ENCODE measurements around the gene PINLYP.
A peak's percentile ranks its signal among the peaks of the same experiment; 100 is the strongest.
"Not testable (repeated sequence)": the region's sequence is repeated elsewhere in the genome, so short reads cannot be mapped to it uniquely, and the experiment has no call there.

The PINLYP gene

DNA sequence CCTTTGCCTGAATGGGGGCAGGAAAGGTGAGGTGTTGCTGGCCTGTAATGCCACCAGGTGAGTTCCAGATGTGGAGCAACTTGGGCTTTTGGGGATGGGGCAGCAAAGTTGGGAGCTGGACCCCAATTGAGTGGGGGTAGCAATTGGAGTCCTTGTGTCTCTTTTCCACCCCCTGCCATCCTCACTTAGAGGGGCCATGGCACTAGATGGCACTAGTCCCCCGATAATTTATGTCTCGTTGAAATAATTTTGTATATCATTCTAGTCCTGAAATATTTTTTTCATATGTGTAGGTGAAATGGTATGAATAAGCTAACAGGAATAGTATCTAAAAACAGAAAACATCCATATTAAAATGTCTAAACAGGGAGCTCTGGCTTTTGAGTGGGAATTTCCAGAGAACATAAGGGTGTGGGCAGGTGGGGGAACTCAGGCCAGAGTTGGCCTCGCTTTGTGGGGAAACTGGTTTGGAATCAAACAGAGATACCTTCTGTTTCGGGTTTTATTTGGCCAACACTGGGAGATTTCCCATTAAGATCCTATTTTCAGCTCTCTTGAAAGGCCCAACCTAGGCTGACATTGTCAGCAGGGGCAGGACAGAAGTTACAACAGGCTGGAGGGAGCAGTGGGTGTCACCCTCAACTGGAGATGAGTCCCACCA is 24.2 kb downstream of the PINLYP start:
- DNase-seq (ENCODE audit: extremely low read depth in 1 of 2, low read depth in 1 of 2) = no peak

DNA sequence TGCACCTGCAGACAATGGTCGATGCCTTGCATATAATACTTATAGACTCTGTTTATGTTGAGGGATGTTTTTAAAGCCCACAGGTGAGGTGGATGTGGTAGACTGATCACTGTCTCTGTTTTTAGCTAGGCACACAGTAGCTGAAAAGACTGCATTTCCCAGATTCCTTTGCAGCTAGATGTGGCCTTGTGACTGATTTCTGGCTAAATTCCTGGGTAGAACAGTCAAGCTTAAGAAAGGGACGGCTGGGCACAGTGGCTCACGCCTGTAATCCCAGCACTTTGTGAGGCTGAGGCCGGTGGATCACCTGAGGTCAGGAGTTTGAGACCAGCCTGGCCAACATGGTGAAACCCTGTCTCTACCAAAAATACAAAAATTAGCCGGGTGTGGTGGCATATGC is 24.7 kb downstream of the PINLYP start:
- DNase-seq (ENCODE audit: extremely low read depth in 1 of 2, low read depth in 1 of 2) = not testable (repeated sequence)

DNA sequence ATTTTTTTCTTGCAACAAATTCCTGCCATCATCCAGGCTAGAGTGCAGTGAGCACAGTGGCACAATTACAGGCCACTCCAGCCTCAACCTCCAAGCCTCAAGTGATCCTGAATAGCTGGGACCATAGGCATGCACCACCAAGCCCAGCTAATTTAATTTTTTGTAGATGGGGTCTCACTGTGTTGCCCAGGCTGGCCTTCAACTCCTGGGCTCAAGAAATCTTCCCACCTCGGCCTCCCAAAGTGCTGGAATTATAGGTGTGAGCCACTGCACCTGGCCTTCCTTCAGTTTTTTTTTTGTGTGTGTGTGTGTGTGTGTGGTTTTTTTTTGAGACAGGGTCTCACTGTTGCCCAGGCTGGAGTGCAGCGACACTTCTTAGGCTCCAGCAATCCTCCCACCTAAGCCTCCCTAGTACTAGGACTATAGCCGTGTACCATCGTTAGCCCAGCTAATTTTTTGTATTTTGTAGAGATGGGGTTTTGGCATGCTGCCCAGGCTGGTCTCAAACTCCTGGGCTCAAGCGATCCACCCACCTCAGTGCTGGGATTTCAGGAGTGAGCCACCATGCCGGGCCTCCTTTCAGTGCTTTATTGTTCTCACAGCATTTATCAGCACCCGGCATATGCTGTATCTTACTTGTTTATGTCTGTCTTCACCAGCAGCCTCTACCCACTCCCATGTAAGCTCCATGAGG is 30.4 kb downstream of the PINLYP start:
- DNase-seq (ENCODE audit: extremely low read depth in 1 of 2, low read depth in 1 of 2) = no peak

DNA sequence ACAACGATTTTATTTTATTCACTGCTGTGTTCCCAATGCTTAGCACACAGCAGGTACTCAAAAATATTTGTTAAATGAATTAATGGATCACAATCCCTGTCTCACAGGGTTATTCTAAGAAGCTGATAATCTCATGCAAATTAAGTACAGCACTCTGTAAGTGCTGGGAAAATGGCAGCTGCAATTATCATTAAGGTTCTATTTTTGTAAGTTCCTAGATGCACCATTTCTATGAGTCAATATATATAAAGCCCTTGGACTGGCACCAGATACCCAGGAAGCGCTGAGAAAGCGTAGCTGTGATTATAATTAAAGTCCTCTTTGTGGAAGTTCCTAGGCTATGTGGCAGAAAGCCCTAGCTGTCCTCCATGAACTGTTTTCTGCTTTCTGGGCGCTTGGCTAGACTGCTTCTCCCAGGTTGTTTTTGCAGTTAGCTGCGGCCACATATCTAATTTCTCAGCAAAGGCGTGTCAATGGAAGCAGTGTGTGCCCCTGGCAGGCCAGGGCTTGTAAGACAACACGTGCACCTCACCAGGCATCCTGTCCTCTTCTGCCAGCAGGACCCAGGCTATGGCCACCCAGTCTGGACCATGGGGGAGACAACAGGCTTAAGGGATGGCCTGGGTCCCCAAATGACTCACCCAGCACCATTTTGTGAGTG is 31.1 kb downstream of the PINLYP start:
- DNase-seq (ENCODE audit: extremely low read depth in 1 of 2, low read depth in 1 of 2) = no peak

DNA sequence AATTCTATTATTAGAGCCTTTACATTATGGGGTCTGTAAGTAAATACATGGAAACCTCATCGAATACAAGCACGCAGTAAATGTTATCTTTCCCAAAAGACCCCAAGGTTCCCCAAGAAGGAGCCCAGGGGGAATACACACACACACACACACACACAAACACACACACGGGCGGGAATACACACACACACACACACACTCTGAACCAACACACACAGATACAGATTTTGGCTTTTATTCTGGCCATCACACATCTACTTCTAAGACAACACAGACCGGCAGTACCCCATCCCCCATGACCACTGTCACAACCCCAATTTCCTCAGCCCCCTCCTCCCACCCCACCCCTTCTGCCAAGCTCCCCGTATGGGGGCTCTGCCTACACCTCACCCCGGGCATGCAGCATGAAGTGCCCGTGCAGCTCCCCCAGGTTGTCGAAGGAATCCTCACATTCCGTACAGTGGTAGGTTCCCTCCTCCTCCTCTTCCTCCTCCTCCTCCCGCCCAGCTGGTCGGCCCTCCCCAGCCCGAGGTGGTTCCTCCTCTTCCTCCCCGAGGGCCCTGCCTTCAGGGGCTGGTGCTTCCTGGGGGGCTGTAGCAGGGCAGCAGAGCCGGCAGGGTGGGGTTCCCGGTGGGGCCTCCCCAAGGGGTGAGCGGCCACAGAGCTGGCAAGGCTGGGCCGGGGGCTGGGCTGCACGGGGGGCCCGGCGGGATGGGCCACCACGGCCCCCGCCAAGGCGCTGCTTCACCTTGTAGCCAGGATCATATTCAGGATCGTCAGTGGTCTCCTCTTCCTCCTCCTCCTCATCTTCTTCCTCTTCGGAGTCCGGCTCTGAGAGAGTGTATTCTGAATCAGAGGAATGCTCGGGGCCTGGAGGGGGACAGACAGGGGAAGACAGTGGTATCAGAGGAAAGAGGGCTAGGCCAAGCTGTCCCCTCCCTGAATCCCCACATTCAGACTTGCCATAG is 31.9 kb downstream of the PINLYP start:
- DNase-seq (ENCODE audit: extremely low read depth in 1 of 2, low read depth in 1 of 2) = no peak

DNA sequence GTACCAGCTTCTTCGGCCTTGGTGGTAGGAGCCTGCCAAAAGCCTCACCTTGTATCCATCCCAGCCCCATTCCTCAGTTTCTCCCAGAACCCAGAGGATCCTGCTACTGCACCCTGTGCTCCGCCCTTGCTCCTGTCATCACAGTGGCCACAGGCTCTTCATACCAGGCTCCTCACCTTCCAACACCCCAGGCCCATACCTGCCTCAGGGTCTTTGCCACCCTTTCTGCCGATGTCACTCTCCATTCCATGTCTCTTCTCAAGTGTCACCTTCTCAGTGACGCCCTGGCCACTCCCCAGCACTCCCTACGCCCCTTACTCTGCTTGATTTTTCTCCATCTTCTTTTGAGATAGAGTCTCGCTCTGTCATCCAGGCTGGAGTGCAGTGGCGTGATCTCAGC is 34.3 kb downstream of the PINLYP start:
- no peak for DNase-seq (ENCODE audit: extremely low read depth in 1 of 2, low read depth in 1 of 2)

DNA sequence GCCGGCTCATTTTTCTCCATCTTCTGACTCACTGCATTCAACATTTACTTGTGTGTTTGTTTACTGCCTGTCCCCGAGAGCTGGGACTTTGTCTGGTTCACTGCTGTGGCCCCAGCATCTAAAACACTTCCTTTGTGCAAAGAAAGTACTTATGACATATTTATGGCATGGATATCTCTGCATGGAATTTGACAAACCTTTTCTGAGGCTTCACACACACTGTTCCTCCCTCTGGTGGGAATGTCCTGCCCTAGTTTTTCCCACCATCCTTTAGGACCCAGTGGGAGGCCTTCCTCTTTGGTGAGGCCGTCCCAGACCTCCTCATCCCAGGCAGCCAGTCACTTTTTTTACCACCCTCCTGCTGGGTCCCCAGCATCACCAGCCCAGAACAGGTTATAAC is 34.9 kb downstream of the PINLYP start:
- DNase-seq (ENCODE audit: extremely low read depth in 1 of 2, low read depth in 1 of 2) = no peak

DNA sequence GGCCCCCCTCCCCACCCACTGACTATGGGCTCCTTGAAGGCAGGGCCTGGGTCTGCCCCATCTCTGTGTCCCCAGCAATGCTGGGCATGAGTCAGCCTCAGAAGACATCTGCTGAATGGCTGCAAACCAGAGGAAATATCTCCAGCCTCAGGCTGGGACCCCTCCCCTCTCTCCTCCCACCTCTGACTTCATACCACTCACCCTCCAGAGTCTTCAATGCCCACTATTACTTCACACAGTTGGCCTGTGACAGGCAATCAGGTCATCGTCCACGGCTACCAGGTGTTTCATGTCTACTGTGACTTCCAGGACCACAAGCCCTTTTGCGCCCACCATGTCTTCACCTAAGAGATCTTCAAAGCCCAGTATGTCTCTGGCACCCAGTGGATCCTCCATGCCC is 36.2 kb downstream of the PINLYP start, which contains the start of gene SRRM5:
Gene SRRM5, plus strand, starts transcription at position 301 of the 400 bp plus-strand sequence. Its CDS starts 34 bp downstream, at position 335.
- DNase-seq (ENCODE audit: extremely low read depth in 1 of 2, low read depth in 1 of 2) = no peak

DNA sequence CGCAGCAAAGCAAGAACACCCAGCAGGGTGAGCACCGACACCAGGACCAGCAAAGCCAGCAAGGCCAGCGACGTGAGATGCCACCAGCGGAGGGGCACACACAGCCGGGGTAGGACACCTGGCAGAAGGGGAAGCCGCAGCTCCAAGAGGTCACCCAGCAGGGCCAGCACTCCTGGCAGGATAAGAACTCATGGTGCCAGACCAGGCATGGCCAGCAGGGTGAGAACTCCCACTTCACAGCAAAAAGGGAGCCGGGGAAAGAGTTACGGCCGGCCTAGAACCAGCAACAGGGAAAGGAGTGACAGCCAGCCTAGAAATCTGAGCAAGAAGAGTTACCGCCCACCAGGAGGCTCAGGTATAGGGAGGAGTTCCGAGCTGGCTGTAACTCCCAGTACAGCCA is 36.8 kb downstream of the PINLYP start:
- DNase-seq (ENCODE audit: extremely low read depth in 1 of 2, low read depth in 1 of 2) = no peak

DNA sequence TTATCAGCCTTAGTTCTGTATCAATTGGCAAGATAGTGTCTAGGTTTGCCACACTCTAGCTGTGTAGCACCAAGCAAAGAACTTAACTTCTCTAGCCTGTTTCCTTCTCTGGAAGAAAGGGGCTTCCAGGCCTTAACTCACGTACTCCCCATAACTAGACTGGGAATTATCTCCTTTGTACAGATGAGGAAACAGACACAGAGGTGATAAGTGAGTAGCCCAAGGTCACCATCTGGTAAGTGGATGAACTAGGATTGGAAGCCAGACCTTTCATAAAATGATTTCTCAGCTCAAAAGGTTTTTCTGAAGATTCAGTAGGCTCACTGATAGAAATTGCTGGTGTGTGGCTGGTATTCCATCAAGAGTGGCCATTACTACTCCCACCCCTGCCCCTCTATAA is 40.7 kb downstream of the PINLYP start:
- no peak for DNase-seq (ENCODE audit: extremely low read depth in 1 of 2, low read depth in 1 of 2)

DNA sequence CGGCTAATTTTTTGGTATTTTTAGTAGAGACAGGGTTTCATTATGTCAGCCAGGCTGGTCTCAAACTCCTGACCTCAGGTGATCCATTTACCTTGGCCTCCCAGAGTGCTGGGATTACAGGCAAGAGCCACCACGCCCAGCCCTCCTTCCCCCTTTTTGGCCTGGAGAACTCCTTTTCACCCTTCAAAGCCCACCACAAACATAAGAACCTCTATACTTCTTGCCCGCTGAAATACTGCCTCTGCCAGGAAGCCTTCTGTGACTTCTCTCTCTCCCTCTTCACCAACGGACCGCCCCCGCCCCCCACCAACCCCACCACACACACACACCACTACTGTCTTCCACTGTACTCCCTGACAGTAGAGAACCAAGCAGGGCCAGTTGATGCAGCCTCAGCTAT is 41.4 kb downstream of the PINLYP start:
- DNase-seq (ENCODE audit: extremely low read depth in 1 of 2, low read depth in 1 of 2) = no peak

DNA sequence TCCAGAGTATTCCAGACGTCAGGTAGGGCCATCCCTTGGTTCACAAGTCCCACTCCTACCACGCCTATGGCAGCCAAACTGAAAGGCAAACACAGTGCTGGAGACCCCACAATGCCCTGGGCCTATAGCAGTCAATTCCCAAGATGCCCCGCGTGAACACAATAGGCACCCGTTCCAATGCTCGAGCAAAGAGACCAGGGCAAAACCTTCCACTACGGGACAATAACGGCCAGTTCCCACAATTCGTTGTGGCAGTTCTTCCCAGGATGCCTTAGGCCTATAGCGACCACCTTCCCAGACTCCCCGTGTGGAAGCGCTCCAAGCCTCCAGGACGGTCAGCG is 43.3 kb downstream of the PINLYP start:
- DNase-seq (ENCODE audit: extremely low read depth in 1 of 2, low read depth in 1 of 2) = peak in 1 of 2 donors; percentile 63

DNA sequence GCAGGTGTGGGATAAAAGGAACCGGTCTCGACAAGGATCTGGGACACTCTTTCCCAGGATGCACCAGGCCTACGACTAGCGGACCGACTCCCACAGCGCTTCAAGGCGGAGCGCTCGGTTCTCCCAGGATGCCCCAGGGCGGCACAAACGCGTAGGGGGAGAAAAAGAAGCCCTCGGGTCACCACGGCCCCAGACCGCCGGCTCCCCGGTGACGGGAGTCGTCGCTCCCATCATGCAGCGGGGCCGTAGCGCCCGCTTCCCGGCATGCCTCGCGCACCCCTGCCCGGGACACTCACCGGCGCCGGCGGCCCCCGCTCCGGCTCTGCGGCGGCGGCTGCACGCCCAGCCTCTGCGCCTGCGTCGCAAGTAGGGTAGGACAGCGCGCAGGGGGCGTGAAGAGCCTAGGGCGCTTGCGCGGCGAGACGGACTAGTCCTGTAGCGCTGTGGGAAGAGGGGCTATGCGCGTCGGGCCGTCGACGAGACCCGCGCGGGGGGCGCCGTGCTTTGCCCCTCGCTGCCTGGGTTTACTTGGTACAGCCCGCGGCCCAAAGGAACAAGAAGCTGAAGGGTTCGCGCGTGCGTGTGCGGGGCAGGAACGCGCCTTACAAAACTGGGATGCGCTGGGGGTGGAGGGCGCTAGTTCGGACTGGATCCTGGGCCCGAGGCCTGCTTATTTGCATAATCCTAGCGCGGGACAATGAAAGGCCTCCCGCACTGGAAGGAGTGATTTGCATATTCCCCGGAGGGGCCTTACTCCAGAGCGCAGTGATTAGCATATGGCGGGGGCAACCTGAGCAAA is 43.9 kb downstream of the PINLYP start, which contains the start of gene ZNF428:
Gene ZNF428, minus strand, starts transcription at position 368 of the 799 bp plus-strand sequence. CDS start 5,325 bp downstream, outside the sequence.
- peak; percentile 79 for DNase-seq (ENCODE audit: extremely low read depth in 1 of 2, low read depth in 1 of 2)

DNA sequence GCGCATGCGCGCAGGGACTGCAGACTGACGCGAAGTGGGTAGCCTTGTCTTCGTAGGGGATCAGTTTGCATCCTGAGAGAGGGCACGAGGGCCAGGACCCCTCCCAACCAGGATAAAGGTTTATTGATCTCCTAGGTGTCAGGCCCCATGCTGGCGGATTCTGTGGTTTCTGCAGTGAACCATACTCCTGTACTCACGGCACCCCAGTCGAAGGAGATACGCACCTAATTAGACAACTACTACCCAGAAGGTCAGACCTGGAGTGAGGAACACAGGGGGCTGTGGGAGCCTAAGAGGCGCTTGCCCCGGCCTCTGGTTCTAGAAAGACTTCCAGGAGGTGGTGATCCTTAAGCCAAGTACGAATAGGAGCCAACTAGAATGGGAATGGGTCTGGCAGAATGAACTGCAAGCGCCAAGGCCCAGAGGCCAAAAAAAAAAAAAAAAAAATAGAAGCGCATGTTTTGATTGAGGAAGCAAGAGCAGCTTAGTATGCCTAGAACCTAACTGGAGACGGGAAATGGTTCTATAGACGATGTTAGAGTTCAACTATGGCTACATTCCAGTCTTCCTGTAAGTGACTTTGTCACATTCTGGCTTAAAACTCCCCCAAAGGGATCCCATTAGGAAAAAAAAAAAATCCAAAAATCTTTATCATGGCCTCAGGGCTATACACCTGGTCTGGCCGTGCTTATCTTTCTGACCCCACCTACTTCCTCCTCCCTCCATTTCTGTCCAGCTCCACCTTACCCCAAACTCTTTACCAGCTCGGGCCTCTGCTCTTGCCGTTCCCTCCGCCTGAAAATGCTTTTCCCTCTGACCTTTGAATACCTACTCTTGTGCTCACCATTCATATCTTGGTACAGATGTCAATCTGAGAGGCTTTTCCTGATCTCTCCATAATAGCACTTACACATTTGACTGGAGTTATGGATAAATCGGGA is 44.7 kb downstream of the PINLYP start:
- peak; percentile 66 to 87 for DNase-seq (ENCODE audit: extremely low read depth in 1 of 2, low read depth in 1 of 2)

DNA sequence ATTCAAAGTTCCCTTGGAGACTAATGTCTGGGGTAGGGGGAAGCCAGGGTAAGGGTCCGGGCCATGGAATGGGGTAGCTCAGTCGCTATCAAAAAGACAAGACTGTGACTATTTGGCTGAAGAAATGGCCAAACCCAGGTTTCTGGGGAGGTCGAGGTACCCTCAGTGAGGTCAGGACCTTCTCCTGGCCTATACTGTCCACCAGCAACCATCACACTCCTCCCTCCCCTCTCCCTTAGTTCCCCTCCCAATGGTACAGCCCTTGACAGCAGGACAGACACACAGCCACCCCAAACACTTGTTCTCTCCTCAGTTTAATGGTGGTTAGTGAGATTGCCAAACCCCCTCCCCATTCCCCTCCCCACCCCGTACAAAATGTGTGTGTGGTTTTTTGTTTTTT is 46.5 kb downstream of the PINLYP start:
- DNase-seq (ENCODE audit: extremely low read depth in 1 of 2, low read depth in 1 of 2) = no peak

DNA sequence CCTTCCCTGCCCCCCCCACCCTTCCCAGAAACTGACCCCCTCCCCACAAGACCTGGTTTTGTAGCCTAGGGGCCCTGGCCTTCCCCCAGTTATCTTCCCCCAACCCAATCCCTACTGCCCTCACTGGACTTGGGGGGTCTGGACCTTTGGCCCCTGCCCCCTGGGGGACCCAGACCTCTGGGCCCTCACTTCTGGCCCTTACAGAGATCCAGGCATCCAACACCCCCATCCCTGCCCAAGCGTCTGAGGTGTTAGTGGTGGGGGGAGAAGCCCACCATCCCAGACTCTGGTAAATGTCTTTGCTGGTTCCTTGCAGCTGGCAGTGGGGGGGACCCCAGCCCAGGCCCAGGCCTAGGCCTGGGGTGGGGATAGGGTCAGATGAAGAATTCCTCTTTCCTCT is 47.4 kb downstream of the PINLYP start:
- DNase-seq (ENCODE audit: extremely low read depth in 1 of 2, low read depth in 1 of 2) = no peak

DNA sequence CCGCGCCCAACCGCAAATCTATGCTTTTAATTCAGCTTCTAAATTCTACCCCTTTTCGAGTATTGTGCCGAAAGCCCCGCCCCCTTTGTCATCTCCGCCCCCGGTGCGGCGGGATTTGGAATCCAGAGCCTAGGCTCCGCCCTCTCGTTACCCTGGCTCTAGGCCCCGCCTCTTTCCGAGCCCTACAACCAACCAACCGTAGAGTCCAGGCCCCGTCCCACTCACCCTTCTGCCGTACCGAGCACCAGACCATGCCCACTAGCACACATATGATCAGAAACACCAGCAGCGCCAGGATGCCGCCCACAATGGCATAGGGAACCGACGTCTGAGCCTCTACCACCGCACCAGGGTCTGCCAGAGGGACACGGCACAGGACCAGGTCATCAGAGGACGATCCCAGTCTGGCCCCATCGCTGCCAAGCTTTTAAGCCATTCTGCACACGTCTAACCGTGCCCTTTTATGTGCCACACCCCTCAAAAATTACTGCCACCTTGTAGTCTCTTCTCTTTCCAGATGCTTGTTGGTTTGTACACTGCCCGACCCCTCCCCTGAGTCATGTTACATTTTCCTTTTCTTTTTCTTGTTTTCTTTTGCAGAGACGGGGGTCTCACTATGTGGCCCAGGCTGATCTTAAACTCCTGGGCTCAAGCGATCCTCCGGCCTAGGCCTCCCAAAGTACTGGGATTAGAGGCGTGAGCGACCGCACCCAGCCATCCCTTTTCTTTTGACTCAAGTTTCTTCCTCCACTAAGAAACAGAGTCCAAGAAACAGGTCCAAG is 48.5 kb downstream of the PINLYP start:
- DNase-seq (ENCODE audit: extremely low read depth in 1 of 2, low read depth in 1 of 2) = no peak

DNA sequence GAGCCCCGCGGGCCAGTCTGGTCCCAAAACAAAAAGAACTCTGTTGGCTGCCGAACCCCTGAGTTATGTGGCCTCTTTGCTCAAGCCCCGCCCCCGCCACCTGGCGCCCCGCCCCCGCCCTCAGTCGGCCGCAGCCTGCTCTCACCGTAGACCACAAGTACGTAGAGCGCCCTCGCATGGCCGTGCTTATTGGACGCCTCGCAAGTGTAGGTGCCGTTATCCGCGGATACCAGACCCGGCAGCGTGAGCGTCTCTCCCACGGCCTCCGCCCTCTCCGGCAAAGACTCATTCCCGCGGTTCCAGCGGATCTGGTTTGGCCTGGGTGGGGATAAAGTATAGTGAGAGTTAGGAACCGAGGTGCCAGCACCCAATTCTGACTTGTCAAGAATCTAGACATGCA is 49.3 kb downstream of the PINLYP start:
- DNase-seq (ENCODE audit: extremely low read depth in 1 of 2, low read depth in 1 of 2) = peak; percentile 55 to 84

Data from stimulated activated CD8-positive, alpha-beta memory T cell treated with anti-CD3 and anti-CD28 coated beads, Interleukin-7, amount 100 ng/mL, for 48 hours (primary cell).